ENCODE results near the gene RAPGEF1.

Gene RAPGEF1

GRCh38 chr9:131591845-131592208 lies 148.0 kb downstream of the RAPGEF1 start:
- no peak for DNase-seq

GRCh38 chr9:131590907-131591844 lies 148.7 kb downstream of the RAPGEF1 start:
- peak in 48 of 56 donors; percentile 14 to 77 (median 46) for DNase-seq

GRCh38 chr9:131590449-131590848 lies 149.4 kb downstream of the RAPGEF1 start:
- peak in 1 of 56 donors; percentile 23 for DNase-seq

GRCh38 chr9:131589993-131590392 lies 149.9 kb downstream of the RAPGEF1 start:
- DNase-seq: no peak

GRCh38 chr9:131589124-131589711 lies 150.7 kb downstream of the RAPGEF1 start:
- no peak for DNase-seq

GRCh38 chr9:131588396-131588795 lies 151.5 kb downstream of the RAPGEF1 start:
- no peak for DNase-seq

DNA sequence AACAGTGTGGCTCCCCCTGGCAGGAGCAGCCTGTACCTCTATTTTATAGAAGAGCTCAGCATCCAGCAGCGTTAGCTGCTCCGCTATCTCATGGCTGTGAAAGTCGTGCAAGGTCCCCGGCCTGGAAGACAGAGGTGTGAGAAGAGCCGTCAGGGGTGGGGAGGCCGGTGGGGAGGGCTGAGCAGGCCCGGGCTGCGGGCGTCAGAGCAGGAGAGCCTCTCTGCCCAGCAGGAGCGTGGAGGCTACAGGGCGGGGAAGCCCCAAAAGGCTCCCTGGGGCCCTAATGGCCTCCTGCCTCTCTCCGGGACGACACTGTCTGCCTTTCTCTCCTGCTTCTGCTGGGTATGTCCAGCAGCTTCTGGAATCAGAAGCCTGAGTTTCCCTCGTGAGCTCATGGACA lies 152.0 kb downstream of the RAPGEF1 start:
- DNase-seq: no peak

- DNase-seq: no peak
Observed at GRCh38 chr9:131587331-131587730, 152.5 kb downstream of the RAPGEF1 start.

GRCh38 chr9:131585375-131585774 lies 154.5 kb downstream of the RAPGEF1 start:
- peak in 1 of 56 donors; percentile 20 for DNase-seq

GRCh38 chr9:131584858-131585257 lies 155.0 kb downstream of the RAPGEF1 start:
- DNase-seq: no peak

DNA sequence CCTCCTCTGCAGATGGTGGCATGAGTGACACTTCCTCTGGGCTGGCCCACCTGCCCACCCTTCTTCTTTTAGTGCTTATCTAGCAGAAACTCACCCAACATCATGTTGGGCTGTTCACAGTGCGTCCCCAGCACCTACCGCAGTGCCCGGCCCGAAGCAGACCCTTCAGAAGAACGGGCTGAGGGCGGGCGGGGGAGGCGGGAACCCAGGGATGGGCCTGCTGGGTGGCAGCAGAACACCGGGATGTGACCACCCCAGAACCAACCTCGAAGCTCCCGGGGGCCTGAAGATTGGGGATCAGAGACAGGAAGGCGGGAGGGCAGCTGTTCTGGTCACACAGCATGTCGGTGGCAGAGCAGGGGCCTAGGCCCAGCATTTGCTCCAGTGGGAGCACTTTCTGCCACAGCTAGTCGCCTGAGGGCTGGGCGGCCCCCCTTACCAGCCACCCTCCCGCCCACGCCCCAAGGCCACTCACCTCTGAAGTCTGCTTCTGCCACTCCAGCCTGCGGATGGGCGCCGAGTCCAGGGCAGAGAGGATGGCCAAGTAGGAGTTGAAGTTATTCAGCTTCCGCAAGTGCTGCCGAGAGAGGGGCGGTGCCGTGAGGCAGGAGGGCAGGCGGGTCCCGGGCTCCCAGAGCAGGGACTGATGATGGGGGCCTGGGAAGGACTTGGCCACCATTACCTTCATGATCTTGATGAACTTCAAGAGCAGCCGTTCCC lies 155.9 kb downstream of the RAPGEF1 start:
- DNase-seq: no peak

- no peak for DNase-seq
Observed at GRCh38 chr9:131583337-131583645, 156.6 kb downstream of the RAPGEF1 start.

- no peak for DNase-seq
Observed at GRCh38 chr9:131582466-131583336, 157.2 kb downstream of the RAPGEF1 start.

DNA sequence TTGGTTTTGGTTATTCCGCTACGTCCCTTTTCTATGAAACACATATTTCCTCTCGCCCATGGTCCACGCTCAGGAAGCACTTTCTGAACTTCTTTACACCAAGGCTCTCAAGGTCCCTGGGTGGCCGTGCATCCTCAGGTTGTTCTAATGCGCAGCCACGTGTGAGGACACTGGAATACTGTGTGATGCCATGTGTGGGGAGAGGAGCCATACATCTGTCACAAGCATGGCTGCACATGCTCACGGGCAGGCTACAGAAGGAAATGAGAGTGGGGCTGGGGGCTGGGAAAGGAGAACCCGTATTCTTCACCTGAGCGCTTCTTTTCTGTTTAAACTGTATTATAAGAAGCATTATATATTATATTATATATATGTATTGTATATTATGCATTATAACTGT lies 157.8 kb downstream of the RAPGEF1 start:
- no peak for DNase-seq

DNA sequence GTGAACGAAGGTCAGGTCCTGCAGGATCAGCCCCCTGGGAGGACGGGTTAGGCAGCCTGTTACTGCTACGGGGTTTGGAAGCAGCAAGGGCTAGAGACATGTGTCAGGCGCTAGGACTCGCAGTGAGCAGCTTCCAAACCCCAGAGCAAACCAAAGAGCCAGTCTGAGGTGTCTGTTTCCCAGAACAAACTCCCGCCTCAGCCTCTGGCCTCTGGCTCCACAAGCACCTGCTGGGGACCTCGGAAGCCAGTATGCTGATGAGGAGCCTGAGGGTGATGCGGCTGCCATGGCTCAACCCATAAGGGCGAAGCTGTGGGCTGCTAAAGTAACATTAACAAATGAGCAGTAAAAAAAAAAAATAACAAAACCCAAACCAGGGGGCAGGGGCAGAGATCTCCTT lies 159.5 kb downstream of the RAPGEF1 start:
- DNase-seq: no peak

- peak in 23 of 56 donors; percentile 9 to 53 (median 27) for DNase-seq
Observed at GRCh38 chr9:131579789-131580211, 160.1 kb downstream of the RAPGEF1 start.

DNA sequence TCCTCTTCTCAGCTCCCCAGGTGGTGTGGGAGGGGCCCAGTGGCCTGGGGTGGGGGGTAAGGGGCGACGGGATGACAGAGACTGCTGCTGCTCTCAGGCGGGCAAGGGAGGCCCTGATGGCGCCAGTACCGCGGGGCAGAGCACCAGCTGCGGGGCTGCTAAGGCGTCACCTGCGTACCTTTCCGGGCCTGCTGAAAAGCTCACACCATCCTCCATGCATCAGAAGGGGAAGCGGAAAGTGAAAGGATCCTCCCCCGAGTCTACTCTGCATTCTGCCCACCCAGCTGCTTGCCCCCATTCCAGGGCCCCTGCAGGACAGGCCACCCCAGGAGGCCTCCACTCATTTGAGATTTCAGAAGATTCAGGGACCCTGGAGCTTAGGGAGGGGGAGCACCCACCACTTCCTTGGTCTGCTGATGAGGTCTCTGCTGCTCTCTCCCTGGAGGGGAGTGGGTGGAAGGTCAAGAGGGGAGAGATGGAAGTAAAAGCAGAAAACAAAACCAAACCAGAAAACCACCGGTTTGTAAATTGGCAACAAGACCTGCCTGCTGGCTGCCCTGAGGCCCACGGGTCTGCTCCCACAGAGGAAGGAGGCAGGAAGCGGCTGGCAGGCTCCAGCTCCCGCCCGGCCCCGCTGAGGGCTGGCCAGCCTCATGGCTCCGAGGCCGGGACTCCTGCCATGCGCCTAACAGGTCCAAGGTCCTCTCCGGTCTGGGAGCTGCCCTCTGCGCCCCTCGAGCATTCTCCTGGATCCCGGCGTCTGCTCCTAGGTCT lies 161.0 kb downstream of the RAPGEF1 start:
- DNase-seq: peak in 15 of 56 donors; percentile 12 to 53 (median 35)

DNA sequence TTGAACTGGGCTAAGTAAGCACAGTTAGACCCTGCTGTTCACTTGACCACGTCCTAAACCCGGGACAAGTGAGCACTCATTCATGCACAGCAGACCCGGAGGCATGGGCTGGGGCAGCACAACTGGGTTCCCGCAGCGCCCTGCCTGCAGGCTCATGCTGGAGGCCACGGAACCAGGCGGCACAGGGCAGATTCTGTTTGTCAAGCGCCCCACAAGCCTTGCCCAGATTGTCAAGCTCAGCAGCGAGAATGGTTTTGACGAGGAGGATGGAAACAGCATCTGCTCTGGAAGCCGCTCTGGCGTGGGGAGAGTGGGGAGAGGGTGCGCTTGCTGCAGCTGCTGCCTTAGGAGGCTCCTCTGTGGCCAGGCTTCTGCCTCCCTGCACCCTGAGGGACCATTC lies 161.9 kb downstream of the RAPGEF1 start:
- DNase-seq: no peak

GRCh38 chr9:131577005-131578000 lies 162.6 kb downstream of the RAPGEF1 start:
- no peak for DNase-seq
